Measurements from ENCODE around the gene CCR7. TPM values are rescaled to one million over a fixed set of nuclear protein-coding genes. Genes with fewer than 3 reads are reported as not detected.

Gene CCR7
- total and polyA plus RNA-seq, 2 of the 13 experiments (the other 11 are each of a cell fraction or from before 2014, with no cell fraction given) = 0.04 to 0.53 TPM

GRCh38 chr17:40600486-40601046, 35.3 kb upstream of the CCR7 start:
- H3K27ac ChIP-seq (ENCODE audit: extremely low read length, insufficient read depth, low read length) = no peak overlapping the region
- H3K9ac ChIP-seq (ENCODE audit: insufficient read depth, low read depth, low read length) = no peak overlapping the region
- peaks cover 1 to 7% of the 10 kb centered on the region in 2 experiments; a peak in 2 of 5 replicates for H3K27me3 ChIP-seq (ENCODE audit: control insufficient read depth in 1 of 2, insufficient read depth in 2 of 2, low read length in 2 of 2)
- CTCF ChIA-PET (ENCODE audit: low intra/inter-chr PET ratio, low total read pairs) = no interaction called here
- TF ChIP-seq, protein P1, sequence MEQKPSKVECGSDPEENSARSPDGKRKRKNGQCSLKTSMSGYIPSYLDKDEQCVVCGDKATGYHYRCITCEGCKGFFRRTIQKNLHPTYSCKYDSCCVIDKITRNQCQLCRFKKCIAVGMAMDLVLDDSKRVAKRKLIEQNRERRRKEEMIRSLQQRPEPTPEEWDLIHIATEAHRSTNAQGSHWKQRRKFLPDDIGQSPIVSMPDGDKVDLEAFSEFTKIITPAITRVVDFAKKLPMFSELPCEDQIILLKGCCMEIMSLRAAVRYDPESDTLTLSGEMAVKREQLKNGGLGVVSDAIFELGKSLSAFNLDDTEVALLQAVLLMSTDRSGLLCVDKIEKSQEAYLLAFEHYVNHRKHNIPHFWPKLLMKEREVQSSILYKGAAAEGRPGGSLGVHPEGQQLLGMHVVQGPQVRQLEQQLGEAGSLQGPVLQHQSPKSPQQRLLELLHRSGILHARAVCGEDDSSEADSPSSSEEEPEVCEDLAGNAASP (CRISPR knock-in tag; IDR thresholded peaks at IDR 0.05; ENCODE audit: borderline replicate concordance) = no peak
- TF ChIP-seq ZNF761 (CRISPR knock-in tag; conservative IDR thresholded peaks at IDR 0.05) (no peak), FIP1L1 (IDR thresholded peaks at IDR 0.05; ENCODE audit: borderline replicate concordance, insufficient read depth, low read depth, low read length) (no peak), JUNB (CRISPR knock-in tag; IDR thresholded peaks at IDR 0.05; ENCODE audit: borderline replicate concordance) (no peak), HMGXB3 (CRISPR knock-in tag; IDR thresholded peaks at IDR 0.05; ENCODE audit: borderline replicate concordance) (no peak), ZNF749 (CRISPR knock-in tag; IDR thresholded peaks at IDR 0.05; ENCODE audit: borderline replicate concordance) (no peak), ZFP90 (CRISPR knock-in tag; IDR thresholded peaks at IDR 0.05; ENCODE audit: borderline replicate concordance) (no peak), ELF1 (CRISPR knock-in tag; IDR thresholded peaks at IDR 0.05) (no peak), ETV5 (CRISPR knock-in tag; IDR thresholded peaks at IDR 0.05; ENCODE audit: borderline replicate concordance) (no peak), KMT2A (CRISPR knock-in tag; IDR thresholded peaks at IDR 0.05) (no peak), ZNF282 (IDR thresholded peaks at IDR 0.05; ENCODE audit: partially characterized antibody) (no peak)
- TF ChIP-seq, protein P2, sequence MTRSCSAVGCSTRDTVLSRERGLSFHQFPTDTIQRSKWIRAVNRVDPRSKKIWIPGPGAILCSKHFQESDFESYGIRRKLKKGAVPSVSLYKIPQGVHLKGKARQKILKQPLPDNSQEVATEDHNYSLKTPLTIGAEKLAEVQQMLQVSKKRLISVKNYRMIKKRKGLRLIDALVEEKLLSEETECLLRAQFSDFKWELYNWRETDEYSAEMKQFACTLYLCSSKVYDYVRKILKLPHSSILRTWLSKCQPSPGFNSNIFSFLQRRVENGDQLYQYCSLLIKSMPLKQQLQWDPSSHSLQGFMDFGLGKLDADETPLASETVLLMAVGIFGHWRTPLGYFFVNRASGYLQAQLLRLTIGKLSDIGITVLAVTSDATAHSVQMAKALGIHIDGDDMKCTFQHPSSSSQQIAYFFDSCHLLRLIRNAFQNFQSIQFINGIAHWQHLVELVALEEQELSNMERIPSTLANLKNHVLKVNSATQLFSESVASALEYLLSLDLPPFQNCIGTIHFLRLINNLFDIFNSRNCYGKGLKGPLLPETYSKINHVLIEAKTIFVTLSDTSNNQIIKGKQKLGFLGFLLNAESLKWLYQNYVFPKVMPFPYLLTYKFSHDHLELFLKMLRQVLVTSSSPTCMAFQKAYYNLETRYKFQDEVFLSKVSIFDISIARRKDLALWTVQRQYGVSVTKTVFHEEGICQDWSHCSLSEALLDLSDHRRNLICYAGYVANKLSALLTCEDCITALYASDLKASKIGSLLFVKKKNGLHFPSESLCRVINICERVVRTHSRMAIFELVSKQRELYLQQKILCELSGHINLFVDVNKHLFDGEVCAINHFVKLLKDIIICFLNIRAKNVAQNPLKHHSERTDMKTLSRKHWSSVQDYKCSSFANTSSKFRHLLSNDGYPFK (CRISPR knock-in tag; IDR thresholded peaks at IDR 0.05; ENCODE audit: borderline replicate concordance) = no peak
- ATAC-seq (no peak), DNase-seq (ENCODE audit: low spot score) (no peak), FAIRE-seq (no peak)
- intact Hi-C loops (cut with micrococcal nuclease; ENCODE audit: unreplicated experiment) (no loop called here), in situ Hi-C loops (cut with HindIII; ENCODE audit: extremely low pct_ligation_motif_present, low pct_unique_long_range_greater_than_20kb) (no loop called here)
- peaks cover 37% of the 10 kb centered on the region for H3K4me1 ChIP-seq (ENCODE audit: insufficient read depth, low read length)
- no peak overlapping the region for H3K4me3 ChIP-seq (replicated peaks in 1 of 3; ENCODE audit: insufficient read depth in 1 of 3, low read depth in 2 of 3, low read length in 3 of 3)
- H3K79me2 ChIP-seq (ENCODE audit: insufficient read depth, low read length) = no peaks in the 10 kb centered on the region
- POLR2A ChIA-PET = no interaction called here
- no peaks in the 10 kb centered on the region for H4K20me1 ChIP-seq (ENCODE audit: insufficient read depth, low read length)
- H3K36me3 ChIP-seq (replicated peaks in 1 of 2; ENCODE audit: control insufficient read depth in 1 of 2, insufficient read depth in 2 of 2, low read length in 2 of 2) = no peaks in the 10 kb centered on the region
- H3K4me2 ChIP-seq (ENCODE audit: low read depth, low read length) = no peak overlapping the region
- BruUV-seq (replicated peaks) = no TSS peak
- no peaks in the 10 kb centered on the region for H3K9me3 ChIP-seq (ENCODE audit: low read length)
- WGBS (ENCODE audit: low lambda C conversion rate) = 49% methylated on average over 8 of the region's 8 CpGs
- no peak overlapping the region for H2AFZ ChIP-seq (ENCODE audit: low read length)
